VCaP (cell line): ENCODE measurements around the gene NTN3.

Experiments used
- H3K27ac ChIP-seq: fragments of 450-650 bp; 2 replicates; pipeline ENCODE4 v1.5.1; 2017
- TF ChIP-seq, protein P1 (sequence below): fragments of 450-650 bp; conservative IDR thresholded peaks from 2 replicates; pipeline ENCODE4 v1.5.1; 2017; ENCODE audit warnings: mild to moderate bottlenecking, moderate library complexity

NTN3 gene

DNA sequence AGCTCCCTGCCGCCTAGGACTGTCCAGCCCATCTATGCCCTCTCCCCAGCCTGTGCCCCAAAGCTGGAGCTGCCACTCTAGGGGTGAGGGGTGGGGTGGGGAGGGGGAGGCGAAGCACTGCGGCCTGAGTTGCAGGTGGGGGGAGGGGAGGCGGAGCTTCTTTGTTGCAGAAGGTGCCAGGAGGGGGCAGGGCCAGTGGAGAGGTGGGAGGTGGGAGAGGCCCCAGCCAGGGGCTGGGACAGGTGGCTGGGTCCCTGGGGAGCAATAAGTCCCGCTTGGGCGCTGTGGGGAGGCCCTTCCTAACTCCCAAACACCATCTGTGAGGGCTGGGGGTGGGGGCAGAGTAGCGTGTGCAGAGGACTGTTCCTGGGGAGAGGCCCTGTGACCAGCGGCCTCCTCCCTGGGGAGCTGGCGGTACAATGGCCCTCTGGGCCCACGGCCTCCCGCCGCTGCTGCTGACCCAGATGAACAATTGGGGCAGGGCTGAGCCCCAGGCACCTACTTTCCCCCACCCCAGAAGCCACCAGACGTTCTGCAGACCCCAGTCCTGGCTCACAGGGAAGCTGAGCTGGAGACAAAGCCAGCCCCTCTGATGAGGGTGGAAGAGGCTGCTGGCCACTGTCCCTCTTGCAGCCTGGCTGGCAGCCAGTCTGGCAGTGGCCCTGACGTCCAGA, 2.2 kb upstream of the NTN3 start:
- peak overlapping the region; percentile 81 for H3K27ac ChIP-seq
- TF ChIP-seq, protein P1, sequence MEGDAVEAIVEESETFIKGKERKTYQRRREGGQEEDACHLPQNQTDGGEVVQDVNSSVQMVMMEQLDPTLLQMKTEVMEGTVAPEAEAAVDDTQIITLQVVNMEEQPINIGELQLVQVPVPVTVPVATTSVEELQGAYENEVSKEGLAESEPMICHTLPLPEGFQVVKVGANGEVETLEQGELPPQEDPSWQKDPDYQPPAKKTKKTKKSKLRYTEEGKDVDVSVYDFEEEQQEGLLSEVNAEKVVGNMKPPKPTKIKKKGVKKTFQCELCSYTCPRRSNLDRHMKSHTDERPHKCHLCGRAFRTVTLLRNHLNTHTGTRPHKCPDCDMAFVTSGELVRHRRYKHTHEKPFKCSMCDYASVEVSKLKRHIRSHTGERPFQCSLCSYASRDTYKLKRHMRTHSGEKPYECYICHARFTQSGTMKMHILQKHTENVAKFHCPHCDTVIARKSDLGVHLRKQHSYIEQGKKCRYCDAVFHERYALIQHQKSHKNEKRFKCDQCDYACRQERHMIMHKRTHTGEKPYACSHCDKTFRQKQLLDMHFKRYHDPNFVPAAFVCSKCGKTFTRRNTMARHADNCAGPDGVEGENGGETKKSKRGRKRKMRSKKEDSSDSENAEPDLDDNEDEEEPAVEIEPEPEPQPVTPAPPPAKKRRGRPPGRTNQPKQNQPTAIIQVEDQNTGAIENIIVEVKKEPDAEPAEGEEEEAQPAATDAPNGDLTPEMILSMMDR, result no peak

GRCh38 chr16:2469399-2470233, 1.5 kb upstream of the NTN3 start:
- TF ChIP-seq, protein P1, result no peak
- peak overlapping the region; percentile 81 for H3K27ac ChIP-seq

DNA sequence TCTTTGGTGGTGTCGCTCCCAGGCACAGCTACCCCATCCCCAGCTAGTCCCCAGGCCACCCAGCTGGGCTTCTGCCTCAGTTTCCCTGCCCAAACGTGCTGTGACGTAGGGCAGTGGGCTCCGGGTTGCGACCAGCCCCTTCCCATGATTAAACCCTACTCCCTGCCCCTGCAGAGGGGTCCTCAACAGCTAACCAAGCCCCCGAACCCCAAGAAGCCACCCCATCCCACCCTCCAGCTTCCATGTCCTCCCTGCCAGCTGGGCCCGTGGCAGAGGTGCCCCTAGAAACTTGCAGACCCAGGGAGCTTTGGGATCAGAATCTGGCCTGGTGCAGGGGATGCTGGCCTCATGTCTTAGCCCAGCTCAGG, 879 bp upstream of the NTN3 start:
- TF ChIP-seq, protein P1, result no peak
- no peak overlapping the region for H3K27ac ChIP-seq

- TF ChIP-seq, protein P1, result no peak
- peak overlapping the region; percentile 45; the same call in 1 of the 2 replicates for H3K27ac ChIP-seq
Measured at GRCh38 chr16:2470603-2471015, 488 bp upstream of the NTN3 start.

DNA sequence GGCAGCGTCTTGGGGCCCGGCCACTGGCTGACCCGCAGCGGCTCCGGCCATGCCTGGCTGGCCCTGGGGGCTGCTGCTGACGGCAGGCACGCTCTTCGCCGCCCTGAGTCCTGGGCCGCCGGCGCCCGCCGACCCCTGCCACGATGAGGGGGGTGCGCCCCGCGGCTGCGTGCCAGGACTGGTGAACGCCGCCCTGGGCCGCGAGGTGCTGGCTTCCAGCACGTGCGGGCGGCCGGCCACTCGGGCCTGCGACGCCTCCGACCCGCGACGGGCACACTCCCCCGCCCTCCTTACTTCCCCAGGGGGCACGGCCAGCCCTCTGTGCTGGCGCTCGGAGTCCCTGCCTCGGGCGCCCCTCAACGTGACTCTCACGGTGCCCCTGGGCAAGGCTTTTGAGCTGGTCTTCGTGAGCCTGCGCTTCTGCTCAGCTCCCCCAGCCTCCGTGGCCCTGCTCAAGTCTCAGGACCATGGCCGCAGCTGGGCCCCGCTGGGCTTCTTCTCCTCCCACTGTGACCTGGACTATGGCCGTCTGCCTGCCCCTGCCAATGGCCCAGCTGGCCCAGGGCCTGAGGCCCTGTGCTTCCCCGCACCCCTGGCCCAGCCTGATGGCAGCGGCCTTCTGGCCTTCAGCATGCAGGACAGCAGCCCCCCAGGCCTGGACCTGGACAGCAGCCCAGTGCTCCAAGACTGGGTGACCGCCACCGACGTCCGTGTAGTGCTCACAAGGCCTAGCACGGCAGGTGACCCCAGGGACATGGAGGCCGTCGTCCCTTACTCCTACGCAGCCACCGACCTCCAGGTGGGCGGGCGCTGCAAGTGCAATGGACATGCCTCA, 773 bp downstream of the NTN3 start:
- TF ChIP-seq, protein P1, result no peak
- H3K27ac ChIP-seq, result peak overlapping the region; percentile 45; the same call in 1 of the 2 replicates

- no peak overlapping the region for H3K27ac ChIP-seq
- TF ChIP-seq, protein P1, result no peak
Measured at GRCh38 chr16:2472488-2472864, 1.4 kb downstream of the NTN3 start.
